Ovary (tissue), 9 donors: Measurements from ENCODE around the gene CBLC. TPM values are rescaled to one million over a fixed set of nuclear protein-coding genes. Genes with fewer than 3 reads are reported as not detected.

ENCODE experiments used
- DNase-seq, 5 donors: peaks; one replicate each; pipeline ENCODE4 v3.0.0-alpha.2; 2019 to 2020
- H3K27ac ChIP-seq, 2 donors: fragments of 200-600 bp; one replicate each; pipeline versions ENCODE4 v1.5.1 to v1.8.0; 2019 to 2022
- H3K27me3 ChIP-seq: fragments of 200-600 bp; one replicate; pipeline ENCODE4 v1.8.0; 2022
- H3K36me3 ChIP-seq: fragments of 200-600 bp; sonication (generic); one replicate; pipeline ENCODE4 v1.5.1; 2019
- H3K4me1 ChIP-seq: one replicate; pipeline ENCODE4 v1.8.1; 2013; ENCODE audit warnings: mild to moderate bottlenecking, moderate library complexity; ENCODE audit not compliant: insufficient read depth
- H3K4me3 ChIP-seq: fragments of 200-600 bp; sonication (generic); one replicate; pipeline ENCODE4 v1.5.1; 2017
- H3K9me3 ChIP-seq, 2 donors: fragments of 200-600 bp in 1 of 2; sonication (generic) in 1 of 2; one replicate each; pipeline versions ENCODE4 v1.5.1 to v1.8.1; 2013 to 2019; ENCODE audit warnings: mild to moderate bottlenecking in 1 of 2, moderate library complexity in 1 of 2
- CTCF ChIP-seq, 3 donors: fragments of 450-650 bp in 2 of 3; fragments of 200-600 bp in 1 of 3; IDR thresholded peaks; one replicate each; pipeline versions ENCODE4 v1.5.1 to v1.8.0; 2016 to 2022; ENCODE audit warnings: antibody characterized with exemption in 3 of 3, mild to moderate bottlenecking in 1 of 3
- EP300 ChIP-seq: sonication (generic); formaldehyde crosslinking; IDR thresholded peaks from one replicate; pipeline ENCODE4 v1.6.1; 2017; ENCODE audit warnings: antibody characterized with exemption
- POLR2A ChIP-seq: fragments of 450-650 bp; IDR thresholded peaks from one replicate; pipeline ENCODE4 v1.6.1; 2017; ENCODE audit warnings: antibody characterized with exemption, mild to moderate bottlenecking, moderate library complexity
- WGBS, 3 donors: extraction: QIAGEN DNeasy Blood & Tissue Kit in 1 of 3; methylation state at CpG; one replicate each; pipeline versions ENCODE4 v1.1.5 to v1.1.7; 2013 to 2017; 5-methylcytosine and 5-hydroxymethylcytosine counted together
- intact Hi-C, 4 donors: fragments of 100-400 bp; cut with DNase I; formaldehyde crosslinking; loops; one replicate each; pipeline versions ENCODE4 v1.11.0 to v1.15.1; 2022 to 2023
- polyA plus RNA-seq, 2 donors: library from polyadenylated mRNA; stranded (reverse); fragments of 200-250 nt in 1 of 2; fragments of 350-450 nt in 1 of 2; fragmentation: Illumina TruSeq in 1 of 2; extraction: RNeasy Lipid Tissue Mini Kit (QIAGEN cat#74804) in 1 of 2; gene quantifications; one replicate each; pipeline ENCODE4 v1.2.3, GENCODE V29; 2013 to 2014
- total RNA-seq, 7 donors: library from RNA; depleted of rRNA in 2 of 7; stranded (reverse); fragments of >200 nt in 2 of 7; fragmentation: NEBNext Ultra II Directional in 3 of 7; extraction: Animal tissue kit (Norgen Biotek cat#: 25700) in 3 of 7; gene quantifications; one replicate each; pipeline versions ENCODE4 v1.1.0 to v1.2.4, GENCODE V29; 2016 to 2023
- donor health status: DM: no; HTN: no; CAD: no; lungs with moderate emphysema.
- donor health status: DM: no; HTN: no; CAD: no.
- donor health status: Bipolar disorder and iron deficiency.
- donor health status: DM: yes; HTN: yes; CAD: no.
- donor health status: DM: no; HTN: no; CAD: no.
- donor health status: DM: yes; HTN: yes; CAD: no.

Gene CBLC
- total and polyA plus RNA-seq, 9 donors: 0.08 to 10.3 (median 1.8) TPM; not detected in 3

GRCh38 chr19:44748426-44749254, 29.1 kb upstream of the CBLC start, which contains the start of gene BCL3:
Gene BCL3, plus strand, starts transcription at chr19:44748708. Its CDS starts 83 bp downstream, at chr19:44748791.
- peak; percentile 57 to 81 (median 74) for DNase-seq
- 1 to 2% (median 2%) methylated on average over 51 to 84 of the region's 88 CpGs for WGBS, 3 donors
- H3K36me3 ChIP-seq: no peaks in the 10 kb centered on the region
- intact Hi-C loops: no loop called here
- H3K27ac ChIP-seq: peak within 1 kb of the TSS; percentile 82 to 85
- peaks cover 19% of the 10 kb centered on the region for H3K4me1 ChIP-seq
- TF ChIP-seq POLR2A: peak; percentile 20
- TF ChIP-seq EP300: no peak
- no peak for TF ChIP-seq CTCF (IDR thresholded peaks at IDR 0.05)
- H3K27me3 ChIP-seq: no peaks in the 10 kb centered on the region
- peak within 1 kb of the TSS; percentile 64 for H3K4me3 ChIP-seq
- H3K9me3 ChIP-seq: no peaks in the 10 kb centered on the region

DNA sequence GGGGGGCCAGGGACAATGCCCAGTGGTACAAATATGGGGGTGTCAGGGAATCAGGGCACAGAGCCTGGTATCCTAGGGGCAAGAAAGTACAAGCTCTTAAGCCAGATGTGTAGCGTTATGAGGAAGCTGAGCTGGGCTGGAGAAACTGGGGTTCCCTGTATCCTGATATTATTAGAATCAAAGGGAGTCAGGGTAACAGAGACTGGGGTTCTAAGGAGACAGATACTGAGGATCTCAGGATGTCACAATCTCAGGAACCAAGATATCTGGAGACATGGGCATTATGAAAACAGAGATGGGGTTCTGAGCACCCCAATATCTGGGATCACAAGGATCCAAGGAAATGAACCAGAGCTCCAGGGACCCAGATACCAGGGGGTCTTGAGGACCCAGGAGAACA, 28.4 kb upstream of the CBLC start:
- peaks cover 19% of the 10 kb centered on the region for H3K4me1 ChIP-seq

DNA sequence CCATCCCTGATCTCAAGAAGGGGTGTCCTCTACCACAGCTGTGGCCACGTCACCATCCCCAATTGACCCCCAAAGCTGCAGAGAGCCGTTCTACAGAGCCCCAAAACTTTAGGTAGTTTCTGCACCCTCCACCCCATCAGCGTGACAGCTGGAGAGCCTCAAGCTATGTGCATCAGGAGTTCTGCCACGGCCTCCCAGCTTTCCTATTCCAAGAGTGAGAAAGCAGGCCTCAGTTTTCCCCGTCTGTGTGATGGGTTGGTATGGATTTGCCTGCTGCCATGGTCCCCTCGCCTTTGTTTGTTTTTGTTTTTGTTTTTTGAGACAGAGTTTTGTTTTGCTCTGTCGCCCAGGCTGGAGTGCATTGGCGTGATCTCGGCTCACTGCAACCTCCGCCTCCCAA, 27.7 kb upstream of the CBLC start:
- no peaks in the 10 kb centered on the region for H3K27me3 ChIP-seq
- peak overlapping the region; percentile 64 for H3K4me3 ChIP-seq
- no peaks in the 10 kb centered on the region for H3K9me3 ChIP-seq
- no peaks in the 10 kb centered on the region for H3K36me3 ChIP-seq
- peak in 1 of 5 donors; percentile 33 for DNase-seq
- intact Hi-C loops: no loop called here
- 84 to 88% (median 88%) methylated on average over 10 of the region's 10 CpGs for WGBS, 3 donors
- no peak for TF ChIP-seq EP300
- no peak for TF ChIP-seq CTCF (IDR thresholded peaks at IDR 0.05)
- TF ChIP-seq POLR2A: no peak
- H3K4me1 ChIP-seq: peaks cover 18% of the 10 kb centered on the region
- H3K27ac ChIP-seq: peak overlapping the region in 1 of 2 donors; percentile 85

More for the DNA sequence above, 28.4 kb upstream of the CBLC start:
- 58 to 73% (median 71%) methylated on average over 1 of the region's 1 CpG for WGBS, 3 donors
- H3K27ac ChIP-seq: peak overlapping the region; percentile 82 to 85
- no peaks in the 10 kb centered on the region for H3K36me3 ChIP-seq
- H3K4me3 ChIP-seq: peak overlapping the region; percentile 64
- TF ChIP-seq POLR2A (no peak), CTCF (IDR thresholded peaks at IDR 0.05) (no peak), EP300 (no peak)
- H3K27me3 ChIP-seq: no peaks in the 10 kb centered on the region
- no peak for DNase-seq
- intact Hi-C loops: no loop called here
- no peaks in the 10 kb centered on the region for H3K9me3 ChIP-seq

DNA sequence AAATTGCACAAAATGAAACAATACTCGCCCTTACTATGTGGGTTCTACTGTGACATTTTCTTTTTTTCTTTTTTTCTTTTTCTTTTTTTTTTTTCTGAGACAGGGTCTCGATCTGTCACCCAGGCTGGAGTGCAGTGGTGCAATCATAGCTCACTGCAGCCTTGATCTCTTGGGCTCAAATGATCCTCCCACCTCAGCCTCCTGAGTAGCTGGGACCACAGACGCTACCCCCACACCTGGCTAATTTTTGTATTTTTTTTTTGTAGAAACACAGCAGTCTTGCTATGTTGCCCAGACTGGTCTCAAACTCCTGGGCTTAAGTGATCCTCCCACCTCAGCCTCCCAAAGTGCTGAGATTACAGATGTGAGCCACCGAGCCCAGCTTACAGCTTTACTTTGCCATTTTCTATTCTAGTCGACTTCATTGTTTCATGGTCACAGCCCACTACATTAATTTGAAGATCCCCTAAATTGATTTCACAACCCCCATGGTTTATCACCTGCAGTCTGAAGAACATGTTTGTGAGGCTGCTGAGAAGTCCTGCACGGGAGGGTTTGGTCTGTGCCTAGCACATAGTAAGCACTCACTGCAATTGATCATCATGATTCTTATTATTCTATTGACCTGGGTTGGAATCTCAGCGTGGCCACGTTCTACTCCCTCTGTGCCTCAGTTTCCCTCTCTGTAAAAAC, 25.4 kb upstream of the CBLC start:
- H3K36me3 ChIP-seq: no peaks in the 10 kb centered on the region
- intact Hi-C loops: no loop called here
- 70 to 79% (median 74%) methylated on average over 8 of the region's 8 CpGs for WGBS, 3 donors
- H3K4me3 ChIP-seq: no peak overlapping the region
- no peaks in the 10 kb centered on the region for H3K27me3 ChIP-seq
- TF ChIP-seq POLR2A: no peak
- no peak for TF ChIP-seq CTCF (IDR thresholded peaks at IDR 0.05)
- TF ChIP-seq EP300: no peak
- peak overlapping the region in 1 of 2 donors; percentile 74 for H3K27ac ChIP-seq
- H3K4me1 ChIP-seq: peaks cover 20% of the 10 kb centered on the region
- H3K9me3 ChIP-seq: no peaks in the 10 kb centered on the region
- no peak for DNase-seq
